ENCODE data around the gene TRNT1.

GRCh38 chr3:3107858-3108257 lies 18.9 kb upstream of the TRNT1 start:
- TF ChIP-seq CTCF (IDR thresholded peaks at IDR 0.05; ENCODE audit: borderline replicate concordance, extremely low read depth, low read length, poor library complexity, severe bottlenecking) (no peak), EZH2 (IDR thresholded peaks at IDR 0.05; ENCODE audit: borderline replicate concordance, low read depth, low read length, severe bottlenecking) (no peak)
